Fibroblast of lung (primary cell): ENCODE measurements around the gene BACH1. TPM values are rescaled to one million over a fixed set of nuclear protein-coding genes. Genes with fewer than 3 reads are reported as not detected.
A peak's percentile ranks its signal among the peaks of the same experiment; 100 is the strongest.

Experiments used
- DNase-seq, 2 donors: peaks; one replicate each; pipeline versions ENCODE4 v3.0.0 to v3.0.0-alpha.2; 2010; ENCODE audit warnings: low read depth in 2 of 2
- H2AFZ ChIP-seq: 2 replicates; pipeline ENCODE4 v1.5.1; 2012; ENCODE audit warnings: low read length, control low read depth, inconsistent platforms
- H3K27ac ChIP-seq: 2 replicates; pipeline ENCODE4 v1.5.1; 2011; ENCODE audit warnings: low read length, control low read depth; ENCODE audit not compliant: insufficient read depth
- H3K27me3 ChIP-seq: 2 replicates; pipeline ENCODE4 v1.5.1; 2011; ENCODE audit warnings: mild to moderate bottlenecking, low read length; ENCODE audit not compliant: control insufficient read depth, insufficient read depth
- H3K36me3 ChIP-seq: 2 replicates; pipeline ENCODE4 v1.5.1; 2011; ENCODE audit warnings: low read length; ENCODE audit not compliant: control insufficient read depth, insufficient read depth
- H3K4me1 ChIP-seq: 2 replicates; pipeline ENCODE4 v1.5.1; 2011; ENCODE audit warnings: low read length; ENCODE audit not compliant: control insufficient read depth, insufficient read depth; ENCODE audit errors: extremely low read depth
- H3K4me2 ChIP-seq: 2 replicates; pipeline ENCODE4 v1.5.1; 2011; ENCODE audit warnings: low read length, control low read depth; ENCODE audit not compliant: insufficient read depth; ENCODE audit errors: extremely low read depth
- H3K4me3 ChIP-seq, 4 experiments: fragments of 200-600 bp in 1 of 4; sonication (generic) in 1 of 4; replicated peaks in 1 of 4; 2 replicates each; pipeline ENCODE4 v1.5.1; 2011 to 2016; ENCODE audit warnings: low read length in 4 of 4, low read depth in 3 of 4, mild to moderate bottlenecking in 3 of 4, control low read depth in 2 of 4, inconsistent platforms in 1 of 4, mixed read lengths in 1 of 4; ENCODE audit not compliant: insufficient read depth in 1 of 4; ENCODE audit errors: control extremely low read depth in 1 of 4
- H3K79me2 ChIP-seq: 2 replicates; pipeline ENCODE4 v1.5.1; 2012; ENCODE audit warnings: mild to moderate bottlenecking, low read length, inconsistent platforms; ENCODE audit not compliant: control insufficient read depth, insufficient read depth
- H3K9ac ChIP-seq: 2 replicates; pipeline ENCODE4 v1.5.1; 2011; ENCODE audit warnings: mild to moderate bottlenecking, low read length, control low read depth; ENCODE audit not compliant: insufficient read depth
- H3K9me3 ChIP-seq: 2 replicates; pipeline ENCODE4 v1.5.1; 2012; ENCODE audit warnings: low read depth, low read length; ENCODE audit not compliant: control insufficient read depth, insufficient read depth
- H4K20me1 ChIP-seq: 2 replicates; pipeline ENCODE4 v1.5.1; 2011; ENCODE audit warnings: low read length; ENCODE audit not compliant: control insufficient read depth, insufficient read depth; ENCODE audit errors: extremely low read depth
- EZH2 ChIP-seq: IDR thresholded peaks from 2 replicates; pipeline ENCODE4 v1.5.1; 2012; ENCODE audit warnings: low read length, control low read depth, mild to moderate bottlenecking; ENCODE audit errors: missing control alignments
- polyA plus RNA-seq, 2 donors: library from polyadenylated mRNA; depleted of rRNA in 1 of 2; stranded (reverse) in 1 of 2; unstranded in 1 of 2; fragments of >200 nt; gene quantifications; 2 replicates each; pipeline ENCODE4 v1.2.1, GENCODE V29; 2011 to 2012; ENCODE audit warnings: missing spikeins in 1 of 2
- total RNA-seq: library from RNA; depleted of rRNA; stranded (reverse); fragments of >200 nt; gene quantifications from 2 replicates; pipeline ENCODE4 v1.2.1, GENCODE V29; 2014
- TF ChIP-seq, protein P1 (sequence below), 2 donors: IDR thresholded peaks in 1 of 2; conservative IDR thresholded peaks in 1 of 2; 1 replicate in 1 of 2; 2 replicates in 1 of 2; pipeline ENCODE4 v1.5.1; 2011 to 2012; ENCODE audit warnings: low read length in 2 of 2, control low read depth in 1 of 2, inconsistent platforms in 1 of 2, low read depth in 1 of 2, mild to moderate bottlenecking in 1 of 2

The BACH1 gene
- total and polyA plus RNA-seq, 2 donors (not counting 1 experiment from before 2014, with no cell fraction given): 38.2 to 127 TPM

DNA sequence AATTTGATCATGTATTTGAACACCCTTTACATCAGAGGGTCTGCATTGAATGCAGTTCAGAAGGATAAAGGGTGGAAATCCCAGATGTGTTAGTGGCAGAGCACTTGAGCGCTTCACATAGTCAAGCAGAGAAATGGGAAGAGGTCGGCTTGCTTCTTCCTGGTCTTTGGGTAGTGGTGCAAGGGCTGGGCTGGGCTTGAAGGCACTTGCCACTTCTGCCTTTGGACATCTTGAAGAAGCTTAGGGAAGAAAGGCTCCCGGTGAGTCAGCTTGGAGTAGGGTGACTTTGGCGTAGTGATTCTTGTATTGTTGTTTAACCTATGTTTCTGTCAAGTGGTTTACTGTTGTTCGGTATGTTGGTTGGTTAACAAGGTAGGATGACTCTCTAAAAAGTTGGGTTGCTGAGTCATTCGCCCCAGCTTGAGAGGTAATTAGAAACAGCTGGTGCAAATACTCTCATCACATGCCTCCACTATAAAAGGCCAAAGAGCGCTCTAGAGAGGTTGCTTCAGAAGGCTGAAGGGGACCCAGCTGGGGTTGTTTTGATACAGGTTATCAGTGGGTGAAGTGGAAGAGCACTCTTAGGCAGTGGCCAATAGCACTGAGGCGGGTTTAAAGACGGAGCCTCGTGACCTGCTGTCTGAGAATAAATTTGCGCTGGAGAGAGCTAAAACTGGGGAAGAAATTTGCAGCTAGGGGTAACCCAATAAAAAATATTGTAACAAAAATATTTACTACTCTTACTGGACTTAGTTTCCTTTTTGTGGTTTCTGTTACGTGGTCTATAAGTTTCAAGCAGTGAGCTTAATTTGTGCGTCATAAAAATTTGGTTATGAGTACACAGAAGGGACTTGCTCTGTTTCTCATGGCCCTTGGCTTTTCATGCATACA, 1.4 kb downstream of the BACH1 start:
- TF ChIP-seq, protein P1, sequence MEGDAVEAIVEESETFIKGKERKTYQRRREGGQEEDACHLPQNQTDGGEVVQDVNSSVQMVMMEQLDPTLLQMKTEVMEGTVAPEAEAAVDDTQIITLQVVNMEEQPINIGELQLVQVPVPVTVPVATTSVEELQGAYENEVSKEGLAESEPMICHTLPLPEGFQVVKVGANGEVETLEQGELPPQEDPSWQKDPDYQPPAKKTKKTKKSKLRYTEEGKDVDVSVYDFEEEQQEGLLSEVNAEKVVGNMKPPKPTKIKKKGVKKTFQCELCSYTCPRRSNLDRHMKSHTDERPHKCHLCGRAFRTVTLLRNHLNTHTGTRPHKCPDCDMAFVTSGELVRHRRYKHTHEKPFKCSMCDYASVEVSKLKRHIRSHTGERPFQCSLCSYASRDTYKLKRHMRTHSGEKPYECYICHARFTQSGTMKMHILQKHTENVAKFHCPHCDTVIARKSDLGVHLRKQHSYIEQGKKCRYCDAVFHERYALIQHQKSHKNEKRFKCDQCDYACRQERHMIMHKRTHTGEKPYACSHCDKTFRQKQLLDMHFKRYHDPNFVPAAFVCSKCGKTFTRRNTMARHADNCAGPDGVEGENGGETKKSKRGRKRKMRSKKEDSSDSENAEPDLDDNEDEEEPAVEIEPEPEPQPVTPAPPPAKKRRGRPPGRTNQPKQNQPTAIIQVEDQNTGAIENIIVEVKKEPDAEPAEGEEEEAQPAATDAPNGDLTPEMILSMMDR (conservative IDR thresholded peaks at IDR 0.05 in 1 of 2, IDR thresholded peaks at IDR 0.05 in 1 of 2; ENCODE audit: low read depth in 1 of 2, low read length in 2 of 2): no peak
- no peak for TF ChIP-seq EZH2
- Histone ChIP-seq H3K9me3 (no peaks in the 10 kb centered on the region), H3K36me3 (no peaks in the 10 kb centered on the region), H3K4me3 (peak overlapping the region; percentile 82 to 100 (median 90)), H3K27me3 (no peaks in the 10 kb centered on the region), H3K9ac (peak overlapping the region; percentile 96), H3K79me2 (peaks cover 60% of the 10 kb centered on the region), H4K20me1 (no peaks in the 10 kb centered on the region), H3K27ac (peak overlapping the region; percentile 97), H3K4me2 (peak overlapping the region; percentile 69), H3K4me1 (peaks cover 2% of the 10 kb centered on the region), H2AFZ (no peak overlapping the region)
- DNase-seq: peak; percentile 92 to 98

DNA sequence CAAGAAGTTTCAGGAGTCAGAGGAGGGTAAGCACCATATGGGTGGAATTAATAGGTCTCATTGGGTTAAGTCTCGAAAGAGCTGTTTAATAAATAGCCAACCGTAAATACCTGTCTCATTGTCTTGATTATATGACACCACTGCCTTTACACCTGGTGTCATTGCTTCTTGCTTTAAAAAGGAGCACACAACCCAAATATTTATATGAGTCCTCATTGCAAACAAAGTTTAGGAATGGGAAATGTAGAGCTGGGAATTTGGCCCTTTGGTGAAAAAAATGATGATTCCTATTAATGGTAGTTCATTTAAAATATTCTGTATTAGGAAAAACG, 2.1 kb downstream of the BACH1 start:
- H3K4me1 ChIP-seq: peaks cover 2% of the 10 kb centered on the region
- H3K9me3 ChIP-seq: no peaks in the 10 kb centered on the region
- H3K9ac ChIP-seq: no peak overlapping the region
- H4K20me1 ChIP-seq: no peaks in the 10 kb centered on the region
- H3K36me3 ChIP-seq: no peaks in the 10 kb centered on the region
- peak overlapping the region; percentile 82 to 100 (median 90) for H3K4me3 ChIP-seq
- peaks cover 66% of the 10 kb centered on the region for H3K79me2 ChIP-seq
- peak overlapping the region; percentile 69 for H3K4me2 ChIP-seq
- H3K27me3 ChIP-seq: no peaks in the 10 kb centered on the region
- no peak overlapping the region for H2AFZ ChIP-seq
- DNase-seq: no peak
- TF ChIP-seq, protein P1 (conservative IDR thresholded peaks at IDR 0.05 in 1 of 2, IDR thresholded peaks at IDR 0.05 in 1 of 2; ENCODE audit: low read depth in 1 of 2, low read length in 2 of 2): no peak
- TF ChIP-seq EZH2: no peak
- H3K27ac ChIP-seq: peak overlapping the region; percentile 97

DNA sequence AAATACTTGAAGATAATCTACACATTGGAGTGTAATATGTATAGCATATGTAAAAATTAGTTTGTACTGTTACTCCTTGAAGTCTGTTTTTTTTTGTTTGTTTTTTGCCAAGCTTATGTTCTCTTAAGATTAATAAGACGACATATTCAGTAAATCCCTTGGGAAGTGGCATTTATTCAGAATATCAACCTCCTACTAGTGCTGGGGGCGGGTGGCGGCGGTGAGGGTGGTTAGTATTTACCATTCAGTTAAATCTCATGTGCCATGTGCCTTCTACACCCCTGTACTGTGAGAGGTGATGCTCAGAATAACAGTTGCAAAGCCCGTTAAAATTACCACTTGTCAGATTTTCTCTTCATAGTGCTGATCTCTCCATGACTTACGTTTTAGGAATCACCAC, 3.0 kb downstream of the BACH1 start:
- no peak overlapping the region for H3K27ac ChIP-seq
- no peak overlapping the region for H2AFZ ChIP-seq
- H3K4me2 ChIP-seq: peak overlapping the region; percentile 69
- no peaks in the 10 kb centered on the region for H4K20me1 ChIP-seq
- no peaks in the 10 kb centered on the region for H3K36me3 ChIP-seq
- peaks cover 75% of the 10 kb centered on the region for H3K79me2 ChIP-seq
- peaks cover 2% of the 10 kb centered on the region for H3K4me1 ChIP-seq
- no peaks in the 10 kb centered on the region for H3K27me3 ChIP-seq
- no peak for DNase-seq
- H3K9ac ChIP-seq: no peak overlapping the region
- TF ChIP-seq, protein P1 (conservative IDR thresholded peaks at IDR 0.05 in 1 of 2, IDR thresholded peaks at IDR 0.05 in 1 of 2; ENCODE audit: low read depth in 1 of 2, low read length in 2 of 2): no peak
- TF ChIP-seq EZH2: no peak
- H3K9me3 ChIP-seq: no peaks in the 10 kb centered on the region
- peak overlapping the region; percentile 5 to 100 (median 90) for H3K4me3 ChIP-seq
